Lower leg skin (tissue), 4 donors: ENCODE results near the gene MEGF8. TPM values are rescaled to one million over a fixed set of nuclear protein-coding genes. Genes with fewer than 3 reads are reported as not detected.

ENCODE experiments used
- DNase-seq, 2 donors: peaks; one replicate each; pipeline ENCODE4 v3.0.0-alpha.2; 2019; ENCODE audit warnings: low spot score in 2 of 2
- H3K4me3 ChIP-seq: fragments of 200-600 bp; sonication (generic); 2 replicates; pipeline ENCODE4 v1.5.1; 2017; ENCODE audit warnings: mild to moderate bottlenecking, low read depth; ENCODE audit not compliant: poor library complexity, severe bottlenecking
- CTCF ChIP-seq, 3 donors: fragments of 450-650 bp; IDR thresholded peaks; one replicate each; pipeline ENCODE4 v1.5.1; 2016; ENCODE audit warnings: antibody characterized with exemption in 3 of 3, mild to moderate bottlenecking in 3 of 3, moderate library complexity in 2 of 3
- POLR2A ChIP-seq, 2 donors: fragments of 450-650 bp; IDR thresholded peaks; one replicate each; pipeline ENCODE4 v1.6.1; 2016 to 2017; ENCODE audit warnings: antibody characterized with exemption in 2 of 2, mild to moderate bottlenecking in 1 of 2, moderate library complexity in 1 of 2
- WGBS, 2 donors: methylation state at CpG; one replicate each; pipeline ENCODE4 v1.1.5; 2018; 5-methylcytosine and 5-hydroxymethylcytosine counted together
- intact Hi-C: fragments of 100-400 bp; cut with DNase I; formaldehyde crosslinking; loops from one replicate; pipeline ENCODE4 v1.15.0; 2023; ENCODE audit warnings: low total_unique reads
- microRNA-seq, 2 donors: library from miRNA; unstranded; fragments of <30 nt; microRNA quantifications; one replicate each; pipeline ENCODE4, GENCODE V29; 2016; ENCODE audit warnings: borderline replicate concordance in 2 of 2, borderline number of aligned reads in 1 of 2
- total RNA-seq, 4 donors: library from RNA; depleted of rRNA; stranded (reverse); fragments of >200 nt; gene quantifications; one replicate each; pipeline ENCODE4 v1.1.0, GENCODE V29; 2016

MEGF8 gene
- total RNA-seq, 4 donors from 2014 or later: 6.1 to 14.1 (median 12.0) TPM

DNA sequence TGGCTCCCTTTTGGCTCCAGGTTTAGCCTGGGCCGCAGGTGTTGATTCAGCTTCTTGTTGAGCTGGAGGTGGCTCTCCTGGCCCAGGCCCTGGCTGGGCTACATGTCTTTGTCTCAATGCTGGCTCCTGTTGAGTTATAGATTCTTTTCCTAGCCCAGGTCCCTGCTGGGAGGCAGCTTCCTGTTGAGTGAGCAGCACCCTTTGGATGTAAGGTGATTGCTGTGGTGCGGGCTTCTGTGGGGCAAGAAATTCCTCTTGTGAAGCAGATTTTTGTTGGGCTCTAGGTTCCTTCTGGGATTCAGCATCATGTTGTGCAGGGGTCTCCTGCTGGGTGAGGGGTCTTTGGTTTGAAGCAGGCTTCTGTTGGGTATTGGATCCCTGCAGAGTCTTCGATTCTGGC is 101.2 kb downstream of the MEGF8 start:
- TF ChIP-seq CTCF (IDR thresholded peaks at IDR 0.05): no peak
- TF ChIP-seq POLR2A (IDR thresholded peaks at IDR 0.05): no peak

DNA sequence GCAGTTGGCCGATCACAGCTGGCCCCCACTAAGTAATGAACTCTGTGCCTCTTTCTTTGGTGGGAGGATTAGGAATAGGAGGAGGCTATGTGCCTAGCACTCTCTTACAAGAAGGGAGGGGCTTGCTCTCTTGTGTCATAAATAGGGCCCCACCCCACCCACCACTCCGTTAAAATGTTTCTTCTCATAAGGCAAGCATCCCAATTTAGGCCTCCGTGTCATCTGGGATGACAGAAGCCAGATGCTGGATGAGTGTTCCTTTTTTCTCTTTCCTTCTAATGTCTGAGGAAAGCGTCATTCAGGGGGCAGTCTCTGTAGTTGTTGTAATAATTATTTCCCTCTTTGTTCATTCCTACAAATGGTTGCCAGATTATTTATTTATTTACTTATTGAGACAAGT is 101.9 kb downstream of the MEGF8 start, which contains the start of gene LIPE:
LIPE (minus strand) TSS at position 76 of the 400 bp plus-strand sequence. CDS start 239 bp downstream, outside the sequence.
- intact Hi-C loops: no loop called here
- H3K4me3 ChIP-seq: no peak within 1 kb of the TSS
- 60 to 69% methylated on average over 4 of the region's 4 CpGs for WGBS, 2 donors
- DNase-seq: no peak
- TF ChIP-seq POLR2A (IDR thresholded peaks at IDR 0.05) (no peak), CTCF (IDR thresholded peaks at IDR 0.05) (no peak)

More for the DNA sequence above, 101.2 kb downstream of the MEGF8 start:
- H3K4me3 ChIP-seq: no peak overlapping the region
- 92 to 97% methylated on average over 3 of the region's 3 CpGs for WGBS, 2 donors
- intact Hi-C loops: no loop called here
- no peak for DNase-seq

Small RNAs within 50 kb of the gene (microRNA-seq; reads per million reads assigned to microRNA genes)
- 0 reads per million in 2 donors for gene MIR8077

Other genes starting within 250 kb of the MEGF8 start
- gene ZNF574, start 249.5 kb upstream of the MEGF8 start, total RNA-seq: 10 to 100 TPM; 28.4 to 52.1 (median 30.8) TPM
- gene POU2F2, start 193.2 kb upstream of the MEGF8 start, total RNA-seq: 1 to 10 TPM in 2 of 4 donors, under 1 TPM in 2; 0.67 to 3.8 (median 1.0) TPM
- gene DEDD2, start 108.0 kb upstream of the MEGF8 start, total RNA-seq: 100 to 1,000 TPM in 2 of 4 donors, 10 to 100 TPM in 2; 82.9 to 135 (median 93.5) TPM
- 10 to 100 TPM in 1 of 4 donors, 1 to 10 TPM in 3; 6.9 to 10.7 (median 8.6) TPM for gene ZNF526, start 105.3 kb upstream of the MEGF8 start, total RNA-seq
- gene GSK3A, start 83.0 kb upstream of the MEGF8 start, total RNA-seq: 10 to 100 TPM; 31.4 to 42.0 (median 34.1) TPM
- 10 to 100 TPM; 29.9 to 44.0 (median 36.9) TPM for gene ERF, start 70.5 kb upstream of the MEGF8 start, total RNA-seq
- gene CIC, start 56.4 kb upstream of the MEGF8 start, total RNA-seq: 10 to 100 TPM; 57.8 to 90.0 (median 59.0) TPM
- under 1 TPM in 3 of 4 donors, not detected in 1; 0.23 to 0.30 (median 0.29) TPM for gene PRR19, start 23.5 kb upstream of the MEGF8 start, total RNA-seq
- 10 to 100 TPM in 3 of 4 donors, 1 to 10 TPM in 1; 4.3 to 18.4 (median 14.0) TPM for gene PAFAH1B3, start 23.0 kb upstream of the MEGF8 start, total RNA-seq
- gene TMEM145, start 12.3 kb upstream of the MEGF8 start, total RNA-seq: under 1 TPM in 1 of 4 donors, not detected in 3; 0.88 TPM
- gene CNFN, start 64.7 kb downstream of the MEGF8 start, total RNA-seq: 100 to 1,000 TPM; 359 to 606 (median 493) TPM
- 10 to 100 TPM; 20.9 to 96.9 (median 55.9) TPM for gene LIPE, start 101.8 kb downstream of the MEGF8 start, total RNA-seq
- gene CXCL17, start 117.3 kb downstream of the MEGF8 start, total RNA-seq: under 1 TPM in 1 of 4 donors, not detected in 3; 0.69 TPM
- 1 to 10 TPM; 1.2 to 4.6 (median 2.7) TPM for gene CEACAM1, start 202.8 kb downstream of the MEGF8 start, total RNA-seq